ENCODE measurements around the gene PDE2A. TPM values are rescaled to one million over a fixed set of nuclear protein-coding genes. Genes with fewer than 3 reads are reported as not detected.

PDE2A gene
- total RNA-seq, 1 donor from 2014 or later, result 65.9 TPM

DNA sequence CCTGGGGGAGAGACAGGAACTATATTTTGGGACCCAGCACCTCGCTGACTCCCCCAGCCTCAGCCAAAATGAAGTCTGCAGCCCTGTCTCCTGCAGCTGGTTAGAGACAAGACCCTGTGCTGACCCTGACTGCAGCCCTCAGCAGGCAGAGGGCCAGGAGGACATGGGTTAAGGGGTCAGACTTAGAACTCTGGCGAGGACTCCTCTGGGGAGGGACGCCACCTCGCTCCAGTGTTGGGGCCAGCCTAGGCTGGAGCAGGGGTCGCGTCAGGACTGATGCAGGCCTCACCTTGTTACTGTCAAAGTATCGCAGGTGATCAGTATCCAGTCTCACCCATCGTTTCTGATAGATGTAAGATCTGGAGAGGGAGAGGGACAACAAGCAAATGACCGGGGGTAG, 36.9 kb upstream of the PDE2A start:
- H3K27ac Mint-ChIP-seq (ENCODE audit: unreplicated experiment), result no peak overlapping the region
- no peak overlapping the region for H3K4me3 Mint-ChIP-seq (ENCODE audit: unreplicated experiment)
- DNase-seq (ENCODE audit: low spot score), result no peak
- TF ChIP-seq, protein P1, sequence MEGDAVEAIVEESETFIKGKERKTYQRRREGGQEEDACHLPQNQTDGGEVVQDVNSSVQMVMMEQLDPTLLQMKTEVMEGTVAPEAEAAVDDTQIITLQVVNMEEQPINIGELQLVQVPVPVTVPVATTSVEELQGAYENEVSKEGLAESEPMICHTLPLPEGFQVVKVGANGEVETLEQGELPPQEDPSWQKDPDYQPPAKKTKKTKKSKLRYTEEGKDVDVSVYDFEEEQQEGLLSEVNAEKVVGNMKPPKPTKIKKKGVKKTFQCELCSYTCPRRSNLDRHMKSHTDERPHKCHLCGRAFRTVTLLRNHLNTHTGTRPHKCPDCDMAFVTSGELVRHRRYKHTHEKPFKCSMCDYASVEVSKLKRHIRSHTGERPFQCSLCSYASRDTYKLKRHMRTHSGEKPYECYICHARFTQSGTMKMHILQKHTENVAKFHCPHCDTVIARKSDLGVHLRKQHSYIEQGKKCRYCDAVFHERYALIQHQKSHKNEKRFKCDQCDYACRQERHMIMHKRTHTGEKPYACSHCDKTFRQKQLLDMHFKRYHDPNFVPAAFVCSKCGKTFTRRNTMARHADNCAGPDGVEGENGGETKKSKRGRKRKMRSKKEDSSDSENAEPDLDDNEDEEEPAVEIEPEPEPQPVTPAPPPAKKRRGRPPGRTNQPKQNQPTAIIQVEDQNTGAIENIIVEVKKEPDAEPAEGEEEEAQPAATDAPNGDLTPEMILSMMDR (IDR thresholded peaks at IDR 0.05; ENCODE audit: unreplicated experiment), result no peak
- peaks cover 29% of the 10 kb centered on the region for H3K36me3 Mint-ChIP-seq (ENCODE audit: low read depth, unreplicated experiment)
- H3K9me3 Mint-ChIP-seq (ENCODE audit: unreplicated experiment), result no peaks in the 10 kb centered on the region
- H3K4me1 Mint-ChIP-seq (ENCODE audit: unreplicated experiment), result peaks cover 13% of the 10 kb centered on the region
- peaks cover 12% of the 10 kb centered on the region for H3K27me3 Mint-ChIP-seq (ENCODE audit: unreplicated experiment)

DNA sequence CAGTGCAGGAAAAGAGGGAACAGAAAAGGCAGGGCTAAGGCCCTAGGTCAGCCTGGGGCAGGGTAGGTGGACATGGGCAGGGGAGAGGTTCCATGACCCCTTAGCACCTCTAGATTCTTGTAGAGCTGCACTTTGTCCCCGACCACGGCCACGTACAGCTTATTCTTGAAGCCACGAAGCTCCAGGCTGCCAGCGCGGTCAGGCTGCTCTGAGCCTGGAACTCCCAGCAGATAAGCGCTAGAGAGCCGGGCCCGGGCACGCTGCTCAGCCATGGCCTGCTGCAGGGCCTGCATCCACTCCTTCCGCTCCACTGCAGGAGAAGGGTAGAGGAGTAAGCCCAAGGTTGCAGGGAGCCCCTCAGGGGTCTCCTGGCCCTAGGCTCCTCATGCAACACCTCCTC, 36.1 kb upstream of the PDE2A start:
- Mint-ChIP-seq H3K9me3 (ENCODE audit: unreplicated experiment) (no peaks in the 10 kb centered on the region), H3K4me1 (ENCODE audit: unreplicated experiment) (peaks cover 13% of the 10 kb centered on the region), H3K36me3 (ENCODE audit: low read depth, unreplicated experiment) (peaks cover 31% of the 10 kb centered on the region), H3K27me3 (ENCODE audit: unreplicated experiment) (peaks cover 13% of the 10 kb centered on the region), H3K27ac (ENCODE audit: unreplicated experiment) (no peak overlapping the region), H3K4me3 (ENCODE audit: unreplicated experiment) (no peak overlapping the region)
- DNase-seq (ENCODE audit: low spot score), result no peak
- TF ChIP-seq, protein P1 (IDR thresholded peaks at IDR 0.05; ENCODE audit: unreplicated experiment), result no peak

DNA sequence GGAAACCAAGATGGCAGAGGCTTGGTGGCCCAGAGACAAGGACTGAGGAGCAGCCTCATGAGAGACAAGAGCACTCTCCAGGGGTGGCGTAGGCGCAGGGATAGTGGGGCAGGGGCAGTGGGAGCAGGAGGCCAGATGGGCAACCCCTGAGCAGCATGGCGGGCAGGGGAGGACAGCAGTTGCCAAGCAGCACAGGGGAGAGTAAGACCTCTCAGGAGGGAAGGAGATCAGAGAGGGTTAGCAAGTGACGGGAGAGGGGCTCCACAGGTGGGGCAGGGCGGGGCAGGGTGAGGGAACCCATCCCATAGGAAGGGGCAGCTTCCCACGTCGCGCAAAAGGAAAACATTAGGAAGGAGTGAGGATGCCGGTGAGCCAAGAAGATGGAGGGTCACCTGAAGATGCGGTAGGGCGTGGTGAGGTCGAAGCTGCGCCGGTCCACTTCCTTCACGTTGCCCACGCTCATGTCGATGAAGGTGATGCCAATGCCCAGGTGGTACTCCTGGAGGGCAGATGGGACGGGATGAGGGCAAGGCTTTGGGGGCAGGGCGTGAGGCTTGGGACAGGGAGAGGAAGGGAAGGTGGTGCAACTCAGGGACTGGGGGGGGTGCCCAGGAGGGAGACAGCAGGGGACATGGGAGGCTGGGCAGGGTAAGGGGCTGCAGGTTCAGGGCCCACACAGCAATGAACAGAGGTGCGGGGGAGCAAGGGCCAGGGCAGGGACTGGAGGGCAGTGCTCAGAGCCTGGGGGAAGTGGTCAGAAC, 35.4 kb upstream of the PDE2A start:
- H3K9me3 Mint-ChIP-seq (ENCODE audit: unreplicated experiment), result no peaks in the 10 kb centered on the region
- peak overlapping the region; percentile 57 for H3K27ac Mint-ChIP-seq (ENCODE audit: unreplicated experiment)
- TF ChIP-seq, protein P1 (IDR thresholded peaks at IDR 0.05; ENCODE audit: unreplicated experiment), result no peak
- DNase-seq (ENCODE audit: low spot score), result no peak
- no peak overlapping the region for H3K4me3 Mint-ChIP-seq (ENCODE audit: unreplicated experiment)
- H3K27me3 Mint-ChIP-seq (ENCODE audit: unreplicated experiment), result peaks cover 13% of the 10 kb centered on the region
- peaks cover 13% of the 10 kb centered on the region for H3K4me1 Mint-ChIP-seq (ENCODE audit: unreplicated experiment)
- peaks cover 31% of the 10 kb centered on the region for H3K36me3 Mint-ChIP-seq (ENCODE audit: low read depth, unreplicated experiment)

DNA sequence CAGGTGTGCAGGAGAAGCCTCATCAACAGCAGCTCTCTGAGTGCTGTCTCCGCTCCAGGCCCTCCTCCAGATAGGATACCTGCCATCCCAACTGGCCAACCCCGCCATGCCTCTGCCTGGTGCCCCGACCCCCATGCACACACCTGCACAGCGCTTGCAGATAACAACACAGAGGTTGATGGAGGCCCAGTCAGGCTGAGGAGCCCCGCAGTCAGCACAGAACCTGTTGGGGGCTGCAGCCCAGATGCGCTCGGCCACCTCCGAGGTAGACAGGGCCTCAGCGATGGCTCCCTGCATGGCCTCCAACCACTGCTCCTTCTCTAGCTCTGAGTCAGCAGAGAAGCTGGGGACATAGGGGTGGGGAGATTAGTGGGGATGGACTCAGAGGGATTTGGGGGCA, 32.8 kb upstream of the PDE2A start:
- TF ChIP-seq, protein P1 (IDR thresholded peaks at IDR 0.05; ENCODE audit: unreplicated experiment), result no peak
- Mint-ChIP-seq H3K36me3 (ENCODE audit: low read depth, unreplicated experiment) (peaks cover 31% of the 10 kb centered on the region), H3K27ac (ENCODE audit: unreplicated experiment) (no peak overlapping the region), H3K4me1 (ENCODE audit: unreplicated experiment) (peaks cover 13% of the 10 kb centered on the region), H3K9me3 (ENCODE audit: unreplicated experiment) (no peaks in the 10 kb centered on the region), H3K4me3 (ENCODE audit: unreplicated experiment) (peak overlapping the region; percentile 56), H3K27me3 (ENCODE audit: unreplicated experiment) (peaks cover 14% of the 10 kb centered on the region)
- DNase-seq (ENCODE audit: low spot score), result no peak

DNA sequence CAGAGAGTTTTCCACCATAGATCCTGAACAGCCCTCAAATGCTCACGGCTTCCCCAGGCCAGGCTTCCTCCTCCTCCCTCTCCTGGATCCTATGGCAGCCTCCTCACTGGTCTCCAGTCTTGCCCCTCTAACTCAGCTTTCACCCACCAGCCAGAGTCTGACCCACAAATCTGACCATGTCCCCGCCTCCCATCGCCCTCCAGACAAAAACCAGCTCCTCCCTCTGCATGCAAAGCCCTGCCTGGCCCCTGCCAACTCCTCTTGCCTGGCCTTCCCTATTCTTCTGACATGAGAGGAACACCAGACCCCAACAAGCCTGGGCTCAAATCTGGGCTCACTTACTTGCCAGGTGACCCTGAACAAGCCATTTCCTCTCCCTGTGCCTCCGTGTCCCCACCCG, 32.4 kb upstream of the PDE2A start:
- H3K9me3 Mint-ChIP-seq (ENCODE audit: unreplicated experiment), result no peaks in the 10 kb centered on the region
- no peak overlapping the region for H3K27ac Mint-ChIP-seq (ENCODE audit: unreplicated experiment)
- peaks cover 13% of the 10 kb centered on the region for H3K4me1 Mint-ChIP-seq (ENCODE audit: unreplicated experiment)
- peaks cover 14% of the 10 kb centered on the region for H3K27me3 Mint-ChIP-seq (ENCODE audit: unreplicated experiment)
- DNase-seq (ENCODE audit: low spot score), result no peak
- H3K36me3 Mint-ChIP-seq (ENCODE audit: low read depth, unreplicated experiment), result peaks cover 34% of the 10 kb centered on the region
- TF ChIP-seq, protein P1 (IDR thresholded peaks at IDR 0.05; ENCODE audit: unreplicated experiment), result no peak
- H3K4me3 Mint-ChIP-seq (ENCODE audit: unreplicated experiment), result peak overlapping the region; percentile 1
